ENCODE results near the gene RBMS3.

GRCh38 chr3:29370476-29371420, 89.9 kb downstream of the RBMS3 start:
- TF ChIP-seq CTCF (IDR thresholded peaks at IDR 0.05) (no peak), POLR2A (IDR thresholded peaks at IDR 0.05) (no peak)
